K562 (cell line): Measurements from ENCODE around the gene DMD. TPM values are rescaled to one million over a fixed set of nuclear protein-coding genes. Genes with fewer than 3 reads are reported as not detected.
A peak's percentile ranks its signal among the peaks of the same experiment; 100 is the strongest.

Source experiments
- BRD9 ChIP-seq: fragments of 450-650 bp; IDR thresholded peaks from 2 replicates; pipeline ENCODE4 v1.6.1; 2018; ENCODE audit warnings: low read depth; ENCODE audit not compliant: partially characterized antibody
- CBFA2T3 ChIP-seq: fragments of 450-650 bp; IDR thresholded peaks from 2 replicates; pipeline ENCODE4 v1.6.1; 2017
- HDAC1 ChIP-seq, 2 experiments: fragments of 450-650 bp; IDR thresholded peaks; 2 replicates each; pipeline ENCODE4 v1.6.1; 2016 to 2017; ENCODE audit warnings: inconsistent platforms in 1 of 2, mild to moderate bottlenecking in 1 of 2, moderate library complexity in 1 of 2
- KLF16 ChIP-seq: IDR thresholded peaks from 2 replicates; pipeline ENCODE4 v1.6.1; 2016; ENCODE audit warnings: antibody characterized with exemption
- MTA2 ChIP-seq: fragments of 450-650 bp; IDR thresholded peaks from 2 replicates; pipeline ENCODE4 v1.6.1; 2016; ENCODE audit warnings: low read depth
- PKNOX1 ChIP-seq: fragments of 450-650 bp; IDR thresholded peaks from 2 replicates; pipeline ENCODE4 v1.6.1; 2016
- RFX1 ChIP-seq: fragments of 450-650 bp; IDR thresholded peaks from 2 replicates; pipeline ENCODE4 v1.6.1; 2016; ENCODE audit warnings: mild to moderate bottlenecking, moderate library complexity
- SMARCB1 ChIP-seq: IDR thresholded peaks from 2 replicates; pipeline ENCODE4 v1.6.1; 2011; ENCODE audit warnings: improper control_type of control experiment, low read depth; ENCODE audit not compliant: insufficient read length
- SNRNP70 ChIP-seq: fragments of 200-400 bp; formaldehyde crosslinking; optimal IDR thresholded peaks from 2 replicates; pipeline ENCODE3; 2017; ENCODE audit warnings: low read depth, low read length
- ZNF444 ChIP-seq: fragments of 250-450 bp; sonication (Bioruptor Pico); IDR thresholded peaks from 2 replicates; pipeline ENCODE4 v1.4.0; 2020; ENCODE audit warnings: mild to moderate bottlenecking, moderate library complexity
- polyA plus RNA-seq, 8 experiments: library from polyadenylated mRNA; depleted of rRNA in 4 of 8; stranded (reverse) in 5 of 8; unstranded in 3 of 8; fragments of >200 nt; fragmentation: Nextera tagmentation in 2 of 8; fragmentation: Illumina TruSeq in 1 of 8; extraction: Ambion mirVana in 2 of 8; extraction: Trizol in 1 of 8; gene quantifications; 2 replicates each; pipeline versions ENCODE4 v1.2.1 to v1.2.3, GENCODE V29; 2011 to 2014; ENCODE audit warnings: inconsistent platforms in 1 of 8, missing spikeins in 1 of 8
- total RNA-seq, 7 experiments: library from RNA; depleted of rRNA in 6 of 7; stranded (reverse); fragments of >200 nt in 6 of 7; fragmentation: Illumina TruSeq in 2 of 7; extraction: Trizol in 2 of 7; gene quantifications; 2 replicates each; pipeline versions ENCODE4 v1.2.1 to v1.2.3, GENCODE V29; 2011 to 2021; ENCODE audit warnings: low replicate concordance in 1 of 7
- TF ChIP-seq, protein P1 (sequence below): fragments of 250-450 bp; sonication (Bioruptor Pico); IDR thresholded peaks from 2 replicates; pipeline ENCODE4 v1.5.0; 2021
- TF ChIP-seq, protein P2 (sequence below), 2 experiments: fragments of 150-350 bp in 1 of 2; IDR thresholded peaks; 2 replicates each; pipeline ENCODE4 v1.6.1; 2012 to 2016; ENCODE audit warnings: low read depth in 2 of 2, low read length in 2 of 2, mild to moderate bottlenecking in 1 of 2, moderate library complexity in 1 of 2

Gene DMD
- total and polyA plus RNA-seq, 9 of the 15 experiments (the other 6 are each of a cell fraction or from before 2014, with no cell fraction given): 3.8 to 20.4 (median 11.4) TPM

GRCh38 chrX:31540313-31540712 is 1671.0 kb downstream of the DMD start (continued):
- TF ChIP-seq RFX1: no peak
- TF ChIP-seq MTA2: no peak
- no peak for TF ChIP-seq KLF16
- no peak for TF ChIP-seq SNRNP70
- TF ChIP-seq, protein P1, sequence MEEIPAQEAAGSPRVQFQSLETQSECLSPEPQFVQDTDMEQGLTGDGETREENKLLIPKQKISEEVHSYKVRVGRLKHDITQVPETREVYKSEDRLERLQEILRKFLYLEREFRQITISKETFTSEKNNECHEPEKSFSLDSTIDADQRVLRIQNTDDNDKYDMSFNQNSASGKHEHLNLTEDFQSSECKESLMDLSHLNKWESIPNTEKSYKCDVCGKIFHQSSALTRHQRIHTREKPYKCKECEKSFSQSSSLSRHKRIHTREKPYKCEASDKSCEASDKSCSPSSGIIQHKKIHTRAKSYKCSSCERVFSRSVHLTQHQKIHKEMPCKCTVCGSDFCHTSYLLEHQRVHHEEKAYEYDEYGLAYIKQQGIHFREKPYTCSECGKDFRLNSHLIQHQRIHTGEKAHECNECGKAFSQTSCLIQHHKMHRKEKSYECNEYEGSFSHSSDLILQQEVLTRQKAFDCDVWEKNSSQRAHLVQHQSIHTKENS (CRISPR knock-in tag): no peak
- TF ChIP-seq BRD9: no peak
- no peak for TF ChIP-seq ZNF444 (CRISPR knock-in tag)
- no peak for TF ChIP-seq SMARCB1
- peak; percentile 47 for TF ChIP-seq PKNOX1
- TF ChIP-seq HDAC1 (IDR thresholded peaks at IDR 0.05): no peak
- TF ChIP-seq, protein P2, sequence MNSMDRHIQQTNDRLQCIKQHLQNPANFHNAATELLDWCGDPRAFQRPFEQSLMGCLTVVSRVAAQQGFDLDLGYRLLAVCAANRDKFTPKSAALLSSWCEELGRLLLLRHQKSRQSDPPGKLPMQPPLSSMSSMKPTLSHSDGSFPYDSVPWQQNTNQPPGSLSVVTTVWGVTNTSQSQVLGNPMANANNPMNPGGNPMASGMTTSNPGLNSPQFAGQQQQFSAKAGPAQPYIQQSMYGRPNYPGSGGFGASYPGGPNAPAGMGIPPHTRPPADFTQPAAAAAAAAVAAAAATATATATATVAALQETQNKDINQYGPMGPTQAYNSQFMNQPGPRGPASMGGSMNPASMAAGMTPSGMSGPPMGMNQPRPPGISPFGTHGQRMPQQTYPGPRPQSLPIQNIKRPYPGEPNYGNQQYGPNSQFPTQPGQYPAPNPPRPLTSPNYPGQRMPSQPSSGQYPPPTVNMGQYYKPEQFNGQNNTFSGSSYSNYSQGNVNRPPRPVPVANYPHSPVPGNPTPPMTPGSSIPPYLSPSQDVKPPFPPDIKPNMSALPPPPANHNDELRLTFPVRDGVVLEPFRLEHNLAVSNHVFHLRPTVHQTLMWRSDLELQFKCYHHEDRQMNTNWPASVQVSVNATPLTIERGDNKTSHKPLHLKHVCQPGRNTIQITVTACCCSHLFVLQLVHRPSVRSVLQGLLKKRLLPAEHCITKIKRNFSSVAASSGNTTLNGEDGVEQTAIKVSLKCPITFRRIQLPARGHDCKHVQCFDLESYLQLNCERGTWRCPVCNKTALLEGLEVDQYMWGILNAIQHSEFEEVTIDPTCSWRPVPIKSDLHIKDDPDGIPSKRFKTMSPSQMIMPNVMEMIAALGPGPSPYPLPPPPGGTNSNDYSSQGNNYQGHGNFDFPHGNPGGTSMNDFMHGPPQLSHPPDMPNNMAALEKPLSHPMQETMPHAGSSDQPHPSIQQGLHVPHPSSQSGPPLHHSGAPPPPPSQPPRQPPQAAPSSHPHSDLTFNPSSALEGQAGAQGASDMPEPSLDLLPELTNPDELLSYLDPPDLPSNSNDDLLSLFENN (IDR thresholded peaks at IDR 0.05; ENCODE audit: low read depth in 2 of 2, low read length in 2 of 2): no peak
- TF ChIP-seq CBFA2T3: peak; percentile 18; the same call in 1 of the 2 replicates
